MM.1S (cell line): ENCODE results near the gene HDDC3.

Source experiments
- EZH2 ChIP-seq: fragments of 300-600 bp; sonication (generic); optimal IDR thresholded peaks from 2 replicates; pipeline ENCODE3; 2017; ENCODE audit warnings: low read depth, mild to moderate bottlenecking, antibody characterized with exemption, low read length, mixed read lengths
- TF ChIP-seq, protein P1 (sequence below): fragments of 300-600 bp; sonication (generic); IDR thresholded peaks from 2 replicates; pipeline ENCODE4 v1.5.1; 2016; ENCODE audit warnings: antibody characterized with exemption, low read length, mixed read lengths

DNA sequence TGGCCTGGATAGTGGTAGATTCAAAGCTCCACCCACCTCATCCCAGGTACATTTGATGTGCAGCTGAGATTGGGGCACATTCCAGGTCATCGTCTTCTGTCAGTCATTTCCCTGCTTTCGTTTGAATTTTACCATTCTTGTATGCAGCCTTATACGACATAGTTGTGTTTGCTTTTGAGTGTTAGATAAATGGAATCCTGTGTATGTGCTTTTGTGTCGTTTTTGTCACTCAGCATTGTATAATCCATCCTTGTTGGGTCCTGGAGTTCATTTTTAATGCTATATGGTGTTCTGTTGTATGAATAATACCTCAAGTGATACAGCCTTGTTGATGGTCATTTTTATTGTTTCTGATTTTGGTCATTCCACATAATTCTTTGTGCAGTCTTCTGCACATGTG is 29.7 kb upstream of the HDDC3 start:
- no peak for TF ChIP-seq EZH2
- TF ChIP-seq, protein P1, sequence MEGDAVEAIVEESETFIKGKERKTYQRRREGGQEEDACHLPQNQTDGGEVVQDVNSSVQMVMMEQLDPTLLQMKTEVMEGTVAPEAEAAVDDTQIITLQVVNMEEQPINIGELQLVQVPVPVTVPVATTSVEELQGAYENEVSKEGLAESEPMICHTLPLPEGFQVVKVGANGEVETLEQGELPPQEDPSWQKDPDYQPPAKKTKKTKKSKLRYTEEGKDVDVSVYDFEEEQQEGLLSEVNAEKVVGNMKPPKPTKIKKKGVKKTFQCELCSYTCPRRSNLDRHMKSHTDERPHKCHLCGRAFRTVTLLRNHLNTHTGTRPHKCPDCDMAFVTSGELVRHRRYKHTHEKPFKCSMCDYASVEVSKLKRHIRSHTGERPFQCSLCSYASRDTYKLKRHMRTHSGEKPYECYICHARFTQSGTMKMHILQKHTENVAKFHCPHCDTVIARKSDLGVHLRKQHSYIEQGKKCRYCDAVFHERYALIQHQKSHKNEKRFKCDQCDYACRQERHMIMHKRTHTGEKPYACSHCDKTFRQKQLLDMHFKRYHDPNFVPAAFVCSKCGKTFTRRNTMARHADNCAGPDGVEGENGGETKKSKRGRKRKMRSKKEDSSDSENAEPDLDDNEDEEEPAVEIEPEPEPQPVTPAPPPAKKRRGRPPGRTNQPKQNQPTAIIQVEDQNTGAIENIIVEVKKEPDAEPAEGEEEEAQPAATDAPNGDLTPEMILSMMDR, result no peak
